ENCODE measurements around the gene CISTR.
A peak's percentile ranks its signal among the peaks of the same experiment; 100 is the strongest.

CISTR gene

DNA sequence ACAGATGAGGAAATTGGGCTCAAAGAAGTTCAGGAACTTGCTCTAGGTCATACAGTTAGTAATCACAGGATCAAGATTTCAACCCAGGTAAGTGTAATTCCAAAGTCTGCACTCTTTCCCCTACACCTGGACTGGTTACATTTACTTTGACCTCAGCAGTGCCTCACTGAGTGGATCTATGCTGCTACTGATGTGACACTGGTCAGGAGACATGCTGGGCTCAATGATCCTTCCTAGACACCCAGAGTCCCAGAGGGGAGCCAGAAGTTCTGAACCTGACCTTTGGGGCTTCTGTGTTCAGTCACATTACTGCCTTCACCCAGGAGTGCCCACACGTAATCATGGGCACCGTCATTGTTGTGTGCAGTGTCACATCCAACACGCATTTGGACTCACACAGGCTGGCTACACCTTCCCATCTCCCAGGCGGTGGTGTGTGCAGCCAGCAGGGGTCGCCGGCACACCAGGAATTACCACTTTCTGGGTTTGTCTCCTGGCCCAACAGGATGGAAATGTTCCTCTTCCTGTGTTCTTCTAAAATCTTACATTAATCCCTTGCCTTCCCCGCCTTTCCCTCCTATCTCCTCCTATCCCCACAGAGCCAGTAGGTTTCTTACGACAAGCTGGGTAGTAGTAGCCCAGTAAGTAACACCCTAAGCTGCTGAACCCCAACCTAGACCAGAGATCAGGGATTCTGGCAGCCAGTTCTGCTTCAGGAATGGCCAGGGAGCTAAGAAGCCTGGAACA lies 50.1 kb downstream of the CISTR start:
- in situ Hi-C loops (cut with HindIII; ENCODE audit: low pct_ligation_motif_present, low pct_unique_long_range_greater_than_20kb, low sequenced_read_pairs): no loop called here
- DNase-seq: peak; percentile 73

GRCh38 chr12:53700567-53700966 lies 51.2 kb downstream of the CISTR start:
- in situ Hi-C loops (cut with HindIII; ENCODE audit: low pct_ligation_motif_present, low pct_unique_long_range_greater_than_20kb, low sequenced_read_pairs): no loop called here
- DNase-seq: no peak

- DNase-seq: no peak
- in situ Hi-C loops (cut with HindIII; ENCODE audit: low pct_ligation_motif_present, low pct_unique_long_range_greater_than_20kb, low sequenced_read_pairs): no loop called here
These were observed 52.1 kb downstream of the CISTR start for GRCh38 chr12:53699678-53700025.

- in situ Hi-C loops (cut with HindIII; ENCODE audit: low pct_ligation_motif_present, low pct_unique_long_range_greater_than_20kb, low sequenced_read_pairs): no loop called here
- DNase-seq: no peak
These were observed 52.7 kb downstream of the CISTR start for GRCh38 chr12:53698948-53699677.

DNA sequence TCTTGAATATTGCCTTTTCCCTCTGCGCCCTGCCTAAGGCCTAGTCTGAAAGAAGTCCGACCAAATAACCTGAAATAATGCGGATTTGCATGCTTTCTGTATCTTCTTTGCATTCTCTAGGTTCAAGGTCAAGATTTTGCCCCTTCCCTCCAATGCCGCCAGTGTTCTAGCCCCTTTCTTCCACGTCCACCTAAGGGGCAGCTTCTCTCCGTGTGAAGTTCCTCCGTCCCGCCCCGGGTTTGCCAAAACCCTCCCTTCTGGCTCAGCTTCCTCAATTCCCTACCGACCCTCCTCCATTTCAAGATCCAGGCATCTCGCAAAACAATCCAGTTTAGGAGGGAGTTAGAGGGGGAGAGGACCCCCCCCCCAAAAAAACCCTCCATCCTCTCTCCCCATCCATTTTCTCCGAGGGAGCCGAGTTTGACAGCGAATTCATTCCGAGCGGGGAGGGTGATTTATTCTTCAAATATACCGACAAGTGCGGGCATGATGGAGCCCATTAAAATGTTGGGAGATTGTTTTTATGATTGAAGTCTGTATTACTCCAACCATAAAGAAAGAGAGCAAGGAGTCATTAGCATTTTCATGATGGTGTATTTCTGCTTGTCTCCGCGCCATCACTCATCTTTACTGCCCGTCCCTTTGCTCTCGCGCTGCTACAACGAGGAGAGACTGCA lies 55.0 kb downstream of the CISTR start:
- DNase-seq: no peak
- in situ Hi-C loops (cut with HindIII; ENCODE audit: low pct_ligation_motif_present, low pct_unique_long_range_greater_than_20kb, low sequenced_read_pairs): no loop called here
